HG03280 (cell line): ENCODE data around the gene OR5K3.

ENCODE experiments used
- ATAC-seq: cut with Tn5 transposase; IDR thresholded peaks from one replicate; pipeline ENCODE4 v1.9.1; 2021; ENCODE audit warnings: mild to moderate bottlenecking, moderate library complexity; ENCODE audit not compliant: unreplicated experiment

OR5K3 gene

GRCh38 chr3:98432575-98432974 is 42.1 kb downstream of the OR5K3 start:
- no peak for ATAC-seq

- ATAC-seq, result no peak
These were observed 43.3 kb downstream of the OR5K3 start for GRCh38 chr3:98433764-98434163.

DNA sequence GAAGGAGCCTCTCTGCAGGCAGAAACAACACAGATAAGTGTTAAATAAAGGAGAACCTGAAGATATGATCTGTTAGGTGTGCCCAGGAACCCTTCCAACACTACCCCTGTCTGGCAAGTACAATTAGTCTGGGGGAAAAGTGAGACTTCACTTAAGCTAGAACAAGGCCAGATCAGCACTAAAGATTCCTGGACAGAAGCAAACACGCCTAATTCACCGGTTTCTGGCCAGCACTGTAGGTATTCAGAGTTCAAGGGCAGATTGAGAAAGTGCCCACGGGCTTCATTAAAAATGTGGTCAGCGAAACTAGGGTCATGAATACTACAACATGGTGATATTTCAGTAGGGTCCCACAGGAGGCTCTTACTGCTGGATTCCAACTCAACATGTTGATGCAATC is 43.9 kb downstream of the OR5K3 start:
- ATAC-seq, result no peak

GRCh38 chr3:98440283-98440682 is 49.8 kb downstream of the OR5K3 start:
- no peak for ATAC-seq
